Measurements from ENCODE around the gene GRIK4.
"Not testable (repeated sequence)": the region's sequence is repeated elsewhere in the genome, so short reads cannot be mapped to it uniquely, and the experiment has no call there.

The GRIK4 gene

GRCh38 chr11:120974965-120975364 is 463.4 kb downstream of the GRIK4 start:
- in situ Hi-C loops (cut with HindIII; ENCODE audit: low pct_ligation_motif_present, low pct_unique_long_range_greater_than_20kb, low sequenced_read_pairs) = no loop called here
- DNase-seq = no peak

GRCh38 chr11:120977266-120978137 is 466.0 kb downstream of the GRIK4 start:
- no peak for DNase-seq
- in situ Hi-C loops (cut with HindIII; ENCODE audit: low pct_ligation_motif_present, low pct_unique_long_range_greater_than_20kb, low sequenced_read_pairs) = no loop called here

GRCh38 chr11:120978701-120979100 is 467.2 kb downstream of the GRIK4 start:
- no peak for DNase-seq
- in situ Hi-C loops (cut with HindIII; ENCODE audit: low pct_ligation_motif_present, low pct_unique_long_range_greater_than_20kb, low sequenced_read_pairs) = no loop called here

- peak; percentile 46 for DNase-seq
- in situ Hi-C loops (cut with HindIII; ENCODE audit: low pct_ligation_motif_present, low pct_unique_long_range_greater_than_20kb, low sequenced_read_pairs) = no loop called here
These were observed 474.4 kb downstream of the GRIK4 start for GRCh38 chr11:120985718-120986569.

- in situ Hi-C loops (cut with HindIII; ENCODE audit: low pct_ligation_motif_present, low pct_unique_long_range_greater_than_20kb, low sequenced_read_pairs) = no loop called here
- no peak for DNase-seq
These were observed 477.1 kb downstream of the GRIK4 start for GRCh38 chr11:120988603-120989002.

GRCh38 chr11:120991830-120992686 is 480.5 kb downstream of the GRIK4 start:
- no peak for DNase-seq
- in situ Hi-C loops (cut with HindIII; ENCODE audit: low pct_ligation_motif_present, low pct_unique_long_range_greater_than_20kb, low sequenced_read_pairs) = no loop called here

- in situ Hi-C loops (cut with HindIII; ENCODE audit: low pct_ligation_motif_present, low pct_unique_long_range_greater_than_20kb, low sequenced_read_pairs) = no loop called here
These were observed 482.7 kb downstream of the GRIK4 start for GRCh38 chr11:120994091-120994859.

GRCh38 chr11:120995184-120995583 is 483.6 kb downstream of the GRIK4 start:
- DNase-seq = no peak
- in situ Hi-C loops (cut with HindIII; ENCODE audit: low pct_ligation_motif_present, low pct_unique_long_range_greater_than_20kb, low sequenced_read_pairs) = no loop called here

More at GRCh38 chr11:120994091-120994859, 482.7 kb downstream of the GRIK4 start:
- no peak for DNase-seq

- in situ Hi-C loops (cut with HindIII; ENCODE audit: low pct_ligation_motif_present, low pct_unique_long_range_greater_than_20kb, low sequenced_read_pairs) = no loop called here
- no peak for DNase-seq
These were observed 485.4 kb downstream of the GRIK4 start for GRCh38 chr11:120996973-120997372.

- no peak for DNase-seq
- in situ Hi-C loops (cut with HindIII; ENCODE audit: low pct_ligation_motif_present, low pct_unique_long_range_greater_than_20kb, low sequenced_read_pairs) = no loop called here
These were observed 487.0 kb downstream of the GRIK4 start for GRCh38 chr11:120998581-120998980.

GRCh38 chr11:121004206-121004840 is 492.8 kb downstream of the GRIK4 start:
- in situ Hi-C loops (cut with HindIII; ENCODE audit: low pct_ligation_motif_present, low pct_unique_long_range_greater_than_20kb, low sequenced_read_pairs) = no loop called here
- DNase-seq = no peak

GRCh38 chr11:121006922-121007321 is 495.4 kb downstream of the GRIK4 start:
- no peak for DNase-seq
- in situ Hi-C loops (cut with HindIII; ENCODE audit: low pct_ligation_motif_present, low pct_unique_long_range_greater_than_20kb, low sequenced_read_pairs) = no loop called here

- in situ Hi-C loops (cut with HindIII; ENCODE audit: low pct_ligation_motif_present, low pct_unique_long_range_greater_than_20kb, low sequenced_read_pairs) = no loop called here
These were observed 497.0 kb downstream of the GRIK4 start for GRCh38 chr11:121008551-121008950.

GRCh38 chr11:121012091-121012490 is 500.5 kb downstream of the GRIK4 start:
- DNase-seq = no peak
- in situ Hi-C loops (cut with HindIII; ENCODE audit: low pct_ligation_motif_present, low pct_unique_long_range_greater_than_20kb, low sequenced_read_pairs) = no loop called here

More at GRCh38 chr11:121008551-121008950, 497.0 kb downstream of the GRIK4 start:
- no peak for DNase-seq

GRCh38 chr11:121018746-121019145 is 507.2 kb downstream of the GRIK4 start:
- in situ Hi-C loops (cut with HindIII; ENCODE audit: low pct_ligation_motif_present, low pct_unique_long_range_greater_than_20kb, low sequenced_read_pairs) = no loop called here
- no peak for DNase-seq

- in situ Hi-C loops (cut with HindIII; ENCODE audit: low pct_ligation_motif_present, low pct_unique_long_range_greater_than_20kb, low sequenced_read_pairs); DNase-seq: not testable (repeated sequence)
These were observed 510.2 kb downstream of the GRIK4 start for GRCh38 chr11:121021718-121022117.

Data from ACHN (cell line).